H1 (cell line): ENCODE measurements around the gene RIT2. TPM values are rescaled to one million over a fixed set of nuclear protein-coding genes. Genes with fewer than 3 reads are reported as not detected.

Experiments used
- CTCF ChIA-PET: fragments of 300-600 bp; sonication (Branson Sonifier 250); formaldehyde crosslinking; loops from one replicate; lab custom pipeline; 2021; ENCODE audit not compliant: partially characterized antibody; lab: Charles Lee
- POLR2A ChIA-PET: fragments of 300-600 bp; sonication (Branson Sonifier 250); formaldehyde crosslinking; loops from one replicate; lab custom pipeline; 2021; ENCODE audit warnings: inconsistent platforms; ENCODE audit not compliant: partially characterized antibody; lab: Charles Lee
- DNase-seq, 2 experiments: peaks; one replicate each; pipeline versions ENCODE4 v3.0.0 to v3.0.0-alpha.2; 2010 to 2022; ENCODE audit warnings: low spot score in 2 of 2, low read depth in 1 of 2, mixed read lengths in 1 of 2
- FAIRE-seq: peaks from 2 replicates; lab custom pipeline; 2011; peaks lifted over from hg19 to GRCh38; lab: Jason Lieb, UNC
- H2AFZ ChIP-seq: 2 replicates; pipeline ENCODE4 v1.8.1; 2012; ENCODE audit warnings: low read length, inconsistent platforms
- H2AK5ac ChIP-seq: 2 replicates; pipeline ENCODE4 v1.6.1; 2013; ENCODE audit warnings: low read depth, low read length
- H2BK120ac ChIP-seq: replicated peaks from 2 replicates; pipeline ENCODE3; 2013; ENCODE audit warnings: low read depth, low read length, inconsistent platforms
- H2BK12ac ChIP-seq: 2 replicates; pipeline ENCODE4 v1.6.1; 2013; ENCODE audit warnings: low read depth, low read length
- H2BK15ac ChIP-seq: 2 replicates; pipeline ENCODE4 v1.6.1; 2013; ENCODE audit warnings: low read length
- H2BK20ac ChIP-seq: 2 replicates; pipeline ENCODE4 v1.6.1; 2013; ENCODE audit warnings: low read length
- H2BK5ac ChIP-seq: 2 replicates; pipeline ENCODE4 v1.6.1; 2013; ENCODE audit warnings: low read depth, low read length
- H3K14ac ChIP-seq: 2 replicates; pipeline ENCODE4 v1.6.1; 2013; ENCODE audit warnings: inconsistent platforms; ENCODE audit not compliant: insufficient read length
- H3K18ac ChIP-seq: 2 replicates; pipeline ENCODE4 v1.6.1; 2013; ENCODE audit warnings: low read length; ENCODE audit errors: extremely low read depth
- H3K23ac ChIP-seq: 2 replicates; pipeline ENCODE4 v1.6.1; 2013; ENCODE audit warnings: inconsistent platforms; ENCODE audit not compliant: insufficient read length
- H3K23me2 ChIP-seq: 2 replicates; pipeline ENCODE4 v1.6.1; 2013; ENCODE audit warnings: low read depth, low read length
- H3K27ac ChIP-seq: 2 replicates; pipeline ENCODE4 v1.6.1; 2011; ENCODE audit warnings: low read depth, low read length, inconsistent platforms
- H3K27me3 ChIP-seq, 4 experiments: replicated peaks in 1 of 4; 1 replicate in 1 of 4; 2 replicates in 3 of 4; pipeline versions ENCODE4 v1.6.1 to v1.8.1; 2011 to 2013; ENCODE audit warnings: low read length in 3 of 4, mild to moderate bottlenecking in 3 of 4, inconsistent platforms in 2 of 4, mixed read lengths in 2 of 4, moderate library complexity in 1 of 4; ENCODE audit not compliant: control insufficient read depth in 3 of 4, insufficient read depth in 3 of 4; ENCODE audit errors: extremely low read depth in 1 of 4
- H3K36me3 ChIP-seq, 4 experiments: 2 replicates each; pipeline versions ENCODE4 v1.6.1 to v1.8.1; 2011 to 2013; ENCODE audit warnings: mild to moderate bottlenecking in 4 of 4, low read length in 3 of 4, moderate library complexity in 2 of 4, control low read depth in 1 of 4, inconsistent platforms in 1 of 4; ENCODE audit not compliant: insufficient read depth in 4 of 4, control insufficient read depth in 2 of 4
- H3K4ac ChIP-seq: replicated peaks from 2 replicates; pipeline ENCODE3; 2013; ENCODE audit warnings: low read length, low read depth, mixed read lengths, inconsistent platforms; ENCODE audit not compliant: insufficient read length
- H3K4me1 ChIP-seq, 4 experiments: replicated peaks in 1 of 4; 1 replicate in 1 of 4; 2 replicates in 3 of 4; pipeline versions ENCODE4 v1.6.1 to v1.8.1; 2011 to 2013; ENCODE audit warnings: low read length in 3 of 4, inconsistent platforms in 2 of 4, mixed read lengths in 1 of 4; ENCODE audit not compliant: insufficient read depth in 4 of 4, control insufficient read depth in 3 of 4
- H3K4me2 ChIP-seq, 2 experiments: 2 replicates each; pipeline versions ENCODE4 v1.6.1 to v1.8.1; 2011 to 2013; ENCODE audit warnings: low read depth in 2 of 2, low read length in 2 of 2, control low read depth in 1 of 2, inconsistent platforms in 1 of 2, mild to moderate bottlenecking in 1 of 2; ENCODE audit not compliant: insufficient read depth in 1 of 2
- H3K4me3 ChIP-seq, 4 experiments: fragments of 200-600, 300-600 bp in 1 of 4; sonication (generic), shearing (Covaris generic), sonication (Bioruptor Twin) in 1 of 4; 2 replicates each; pipeline versions ENCODE4 v1.5.1 to v1.8.1; 2011 to 2016; ENCODE audit warnings: low read length in 4 of 4, low read depth in 3 of 4, control low read depth in 2 of 4, inconsistent platforms in 2 of 4, mild to moderate bottlenecking in 2 of 4, mixed read lengths in 1 of 4, moderate library complexity in 1 of 4; ENCODE audit not compliant: insufficient read depth in 2 of 4; ENCODE audit errors: extremely low read depth in 1 of 4
- H3K56ac ChIP-seq: replicated peaks from 2 replicates; pipeline ENCODE3; 2013; ENCODE audit warnings: low read depth, mild to moderate bottlenecking, mixed read lengths, low read length, inconsistent platforms; ENCODE audit not compliant: insufficient read length
- H3K79me1 ChIP-seq: 2 replicates; pipeline ENCODE4 v1.6.1; 2013; ENCODE audit warnings: low read depth, low read length, control low read depth
- H3K79me2 ChIP-seq, 2 experiments: 2 replicates each; pipeline versions ENCODE4 v1.6.1 to v1.8.1; 2012 to 2013; ENCODE audit warnings: low read length in 2 of 2, mild to moderate bottlenecking in 2 of 2, inconsistent platforms in 1 of 2; ENCODE audit not compliant: insufficient read depth in 2 of 2, control insufficient read depth in 1 of 2
- H3K9ac ChIP-seq, 4 experiments: replicated peaks in 1 of 4; 1 replicate in 1 of 4; 2 replicates in 3 of 4; pipeline versions ENCODE4 v1.6.1 to v1.8.1; 2011 to 2013; ENCODE audit warnings: low read depth in 3 of 4, low read length in 3 of 4, control low read depth in 2 of 4, mild to moderate bottlenecking in 2 of 4, moderate library complexity in 2 of 4, inconsistent platforms in 1 of 4; ENCODE audit errors: extremely low read depth in 1 of 4
- H3K9me3 ChIP-seq, 2 experiments: 2 replicates each; pipeline versions ENCODE4 v1.6.1 to v1.8.1; 2012 to 2013; ENCODE audit warnings: mild to moderate bottlenecking in 2 of 2, moderate library complexity in 2 of 2, control low read depth in 1 of 2, inconsistent platforms in 1 of 2, low read depth in 1 of 2, low read length in 1 of 2, mixed read lengths in 1 of 2; ENCODE audit not compliant: insufficient read depth in 2 of 2
- H4K20me1 ChIP-seq, 2 experiments: replicated peaks in 1 of 2; 2 replicates each; pipeline versions ENCODE3 to v1.8.1; 2011 to 2013; ENCODE audit warnings: inconsistent platforms in 2 of 2, low read length in 2 of 2, mild to moderate bottlenecking in 1 of 2; ENCODE audit not compliant: insufficient read depth in 2 of 2, control insufficient read depth in 1 of 2
- H4K5ac ChIP-seq: 2 replicates; pipeline ENCODE4 v1.6.1; 2013; ENCODE audit warnings: low read length, low read depth, mixed read lengths, inconsistent platforms; ENCODE audit not compliant: insufficient read length
- H4K8ac ChIP-seq: 2 replicates; pipeline ENCODE4 v1.8.0; 2013; ENCODE audit warnings: mild to moderate bottlenecking, moderate library complexity, low read length, inconsistent platforms; ENCODE audit not compliant: insufficient read depth; ENCODE audit errors: extremely low read depth
- H4K91ac ChIP-seq: replicated peaks from 2 replicates; pipeline ENCODE3; 2013; ENCODE audit warnings: low read length, mixed read lengths, inconsistent platforms; ENCODE audit not compliant: insufficient read length
- WGBS, 2 experiments: shearing (Covaris generic) in 1 of 2; methylation state at CpG; one replicate each; pipeline versions ENCODE4 v1.1.6 to v1.1.7; 2013 to 2015; ENCODE audit warnings: low lambda C conversion rate in 2 of 2, mixed read lengths in 2 of 2, inconsistent platforms in 1 of 2, low coverage in 1 of 2, missing lambda C conversion rate in 1 of 2; ENCODE audit not compliant: insufficient replicate concordance in 2 of 2, insufficient coverage in 1 of 2, insufficient read length in 1 of 2; ENCODE audit errors: extremely low coverage in 1 of 2, missing lambda C conversion rate in 1 of 2; 5-methylcytosine and 5-hydroxymethylcytosine counted together
- polyA plus RNA-seq, 7 experiments: library from polyadenylated mRNA; depleted of rRNA in 3 of 7; stranded (reverse) in 5 of 7; unstranded in 2 of 7; fragments of >200 nt in 5 of 7; fragments of 200-250 nt in 2 of 7; gene quantifications; 1 replicate in 5 of 7; 2 replicates in 1 of 7; 4 replicates in 1 of 7; pipeline versions ENCODE4 v1.2.1 to v1.2.3, GENCODE V29; 2011 to 2013; ENCODE audit warnings: missing spikeins in 2 of 7, mixed read lengths in 2 of 7
- total RNA-seq: library from RNA; stranded (reverse); fragmentation: NEBNext Ultra II Directional; extraction: Animal tissue kit (Norgen Biotek cat#: 25700); gene quantifications from 2 replicates; pipeline ENCODE4 v1.2.1, GENCODE V29; 2021
- TF ChIP-seq, protein P1 (sequence below): IDR thresholded peaks from 2 replicates; pipeline ENCODE4 v1.6.1; 2011; ENCODE audit warnings: low read depth, mild to moderate bottlenecking, low read length; ENCODE audit not compliant: insufficient read depth

RIT2 gene
- total and polyA plus RNA-seq, 2 of the 8 experiments (the other 6 are each of a cell fraction or from before 2014, with no cell fraction given) = 0.67 to 3.2 TPM

DNA sequence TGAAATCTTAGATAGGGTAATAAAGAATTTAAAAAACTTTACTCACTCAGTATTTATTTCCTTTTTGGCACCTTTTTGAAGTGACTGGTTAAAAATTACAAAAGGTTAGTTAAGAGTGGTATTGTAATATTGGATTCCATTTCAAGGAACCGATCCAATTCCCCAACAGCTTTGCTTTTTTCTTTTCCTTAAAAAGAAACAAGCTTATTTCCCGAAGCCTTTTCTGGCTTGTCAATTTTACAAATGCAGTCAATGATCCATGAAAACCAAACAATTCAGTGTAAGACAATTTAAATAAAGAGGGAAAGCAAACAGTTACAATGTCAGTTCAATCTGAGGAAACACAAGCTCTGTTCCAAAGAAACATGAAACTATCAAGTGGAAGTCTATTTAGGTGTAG is 200.2 kb downstream of the RIT2 start:
- no peak overlapping the region for H3K4me2 ChIP-seq
- TF ChIP-seq, protein P1, sequence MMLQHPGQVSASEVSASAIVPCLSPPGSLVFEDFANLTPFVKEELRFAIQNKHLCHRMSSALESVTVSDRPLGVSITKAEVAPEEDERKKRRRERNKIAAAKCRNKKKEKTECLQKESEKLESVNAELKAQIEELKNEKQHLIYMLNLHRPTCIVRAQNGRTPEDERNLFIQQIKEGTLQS = no peak
- H2AK5ac ChIP-seq = no peak overlapping the region
- no peaks in the 10 kb centered on the region for H3K36me3 ChIP-seq
- DNase-seq (no peak), FAIRE-seq (no peak)
- CTCF ChIA-PET = interaction anchor here (1.2 kb wide), 1 partner anchor 49 kb away, joined by 3 read pairs; no protein-coding TSS in a partner anchor
- H3K4me1 ChIP-seq = no peaks in the 10 kb centered on the region
- no peak overlapping the region for H4K8ac ChIP-seq
- H2AFZ ChIP-seq = no peak overlapping the region
- no peak overlapping the region for H4K91ac ChIP-seq
- H3K4me3 ChIP-seq = no peak overlapping the region
- H2BK15ac ChIP-seq = no peak overlapping the region
- no peaks in the 10 kb centered on the region for H3K9me3 ChIP-seq
- 100% methylated on average over 2 of the region's 2 CpGs; no CpG with 5 or more reads in 1 of the 2 experiments for WGBS, 2 experiments
- H3K27me3 ChIP-seq = no peaks in the 10 kb centered on the region
- H4K20me1 ChIP-seq = no peaks in the 10 kb centered on the region
- no peak overlapping the region for H2BK12ac ChIP-seq
- no peaks in the 10 kb centered on the region for H3K79me2 ChIP-seq
- no peak overlapping the region for H3K14ac ChIP-seq
- no peak overlapping the region for H2BK120ac ChIP-seq
- H3K23me2 ChIP-seq = no peaks in the 10 kb centered on the region
- H3K79me1 ChIP-seq = no peaks in the 10 kb centered on the region
- H3K9ac ChIP-seq = no peak overlapping the region
- H3K18ac ChIP-seq = no peak overlapping the region
- POLR2A ChIA-PET = no interaction called here
- H3K27ac ChIP-seq = no peak overlapping the region
- no peak overlapping the region for H4K5ac ChIP-seq
- H3K23ac ChIP-seq = no peak overlapping the region
- H3K56ac ChIP-seq = no peak overlapping the region
- no peak overlapping the region for H2BK20ac ChIP-seq
- H3K4ac ChIP-seq = no peak overlapping the region
- no peak overlapping the region for H2BK5ac ChIP-seq
